DMS53 treated with DMSO at 0.1 percent for 48 hours (cell line): ENCODE measurements around the gene EFS.

ENCODE experiments used
- DNase-seq: peaks from one replicate; lab custom pipeline; 2025; ENCODE audit not compliant: unreplicated experiment; lab: John Stamatoyannopoulos, UW

EFS gene

GRCh38 chr14:23379366-23380196, 14.6 kb upstream of the EFS start:
- DNase-seq = peak; percentile 36

- no peak for DNase-seq
Measured at GRCh38 chr14:23378612-23379220, 13.7 kb upstream of the EFS start.

- no peak for DNase-seq
Measured at GRCh38 chr14:23377573-23378563, 12.9 kb upstream of the EFS start.

GRCh38 chr14:23377198-23377550, 12.2 kb upstream of the EFS start:
- no peak for DNase-seq

- DNase-seq = no peak
Measured at GRCh38 chr14:23376482-23377197, 11.7 kb upstream of the EFS start, which contains the start of gene CMTM5. Gene CMTM5, plus strand, starts transcription at chr14:23377046. Its CDS starts 206 bp downstream, at chr14:23377252.

GRCh38 chr14:23375527-23376251, 10.7 kb upstream of the EFS start:
- no peak for DNase-seq

GRCh38 chr14:23373041-23373440, 8.1 kb upstream of the EFS start:
- DNase-seq = no peak

GRCh38 chr14:23372509-23372908, 7.5 kb upstream of the EFS start, which contains the start of gene IL25:
Gene IL25, plus strand, starts transcription at chr14:23372809.
- DNase-seq = no peak

GRCh38 chr14:23371865-23372264, 6.9 kb upstream of the EFS start:
- no peak for DNase-seq

- DNase-seq = no peak
Measured at GRCh38 chr14:23370221-23370620, 5.2 kb upstream of the EFS start.

- no peak for DNase-seq
Measured at GRCh38 chr14:23366426-23366921, 1.5 kb upstream of the EFS start.

- DNase-seq = no peak
Measured at GRCh38 chr14:23365732-23366425, 907 bp upstream of the EFS start.

GRCh38 chr14:23364164-23365035, 572 bp downstream of the EFS start:
- DNase-seq = no peak

GRCh38 chr14:23362200-23362599, 2.8 kb downstream of the EFS start:
- no peak for DNase-seq

GRCh38 chr14:23361763-23362162, 3.2 kb downstream of the EFS start:
- no peak for DNase-seq

GRCh38 chr14:23361320-23361719, 3.7 kb downstream of the EFS start:
- no peak for DNase-seq

- no peak for DNase-seq
Measured at GRCh38 chr14:23360496-23360895, 4.5 kb downstream of the EFS start.

GRCh38 chr14:23359722-23360447, 5.1 kb downstream of the EFS start:
- no peak for DNase-seq
